GM12864 (cell line): ENCODE measurements around the gene FSTL4.
A peak's percentile ranks its signal among the peaks of the same experiment; 100 is the strongest.

ENCODE experiments used
- DNase-seq: peaks from one replicate; pipeline ENCODE4 v3.0.0-alpha.2; 2011; ENCODE audit warnings: low read depth
- H3K4me3 ChIP-seq: 2 replicates; pipeline ENCODE4 v1.5.1; 2011; ENCODE audit warnings: mild to moderate bottlenecking, low read depth, low read length, control low read depth
- TF ChIP-seq, protein P1 (sequence below): IDR thresholded peaks from 2 replicates; pipeline ENCODE4 v1.5.1; 2011; ENCODE audit warnings: low read depth, mild to moderate bottlenecking, moderate library complexity, low read length, control low read depth, inconsistent platforms; ENCODE audit errors: missing control alignments

FSTL4 gene

DNA sequence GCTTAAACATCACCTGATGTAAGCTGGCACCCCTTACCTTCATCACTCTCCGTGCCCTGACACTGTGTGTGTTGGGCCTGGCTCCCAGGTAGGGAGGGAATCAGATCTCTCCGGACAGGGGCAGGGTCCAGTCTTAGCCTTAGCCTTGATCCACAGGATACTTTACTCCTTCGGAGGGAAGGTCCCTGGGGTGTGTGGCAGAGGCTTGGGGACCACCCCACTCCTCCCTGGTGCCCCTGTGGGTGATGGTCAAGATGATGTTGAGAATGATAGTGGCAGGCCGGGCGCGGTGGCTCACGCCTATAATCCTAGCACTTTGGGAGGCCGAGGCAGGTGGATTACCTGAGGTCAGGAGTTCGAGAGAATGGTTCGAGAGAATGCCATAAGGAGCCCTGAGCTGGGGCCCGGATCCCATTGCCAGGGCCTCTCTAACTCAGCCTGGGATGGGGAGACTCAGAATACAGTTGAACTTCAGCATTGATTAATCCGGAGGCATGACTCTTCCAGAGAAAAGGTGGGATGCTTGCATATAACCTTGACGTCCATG, 291.0 kb downstream of the FSTL4 start:
- no peak overlapping the region for H3K4me3 ChIP-seq
- DNase-seq: no peak
- TF ChIP-seq, protein P1, sequence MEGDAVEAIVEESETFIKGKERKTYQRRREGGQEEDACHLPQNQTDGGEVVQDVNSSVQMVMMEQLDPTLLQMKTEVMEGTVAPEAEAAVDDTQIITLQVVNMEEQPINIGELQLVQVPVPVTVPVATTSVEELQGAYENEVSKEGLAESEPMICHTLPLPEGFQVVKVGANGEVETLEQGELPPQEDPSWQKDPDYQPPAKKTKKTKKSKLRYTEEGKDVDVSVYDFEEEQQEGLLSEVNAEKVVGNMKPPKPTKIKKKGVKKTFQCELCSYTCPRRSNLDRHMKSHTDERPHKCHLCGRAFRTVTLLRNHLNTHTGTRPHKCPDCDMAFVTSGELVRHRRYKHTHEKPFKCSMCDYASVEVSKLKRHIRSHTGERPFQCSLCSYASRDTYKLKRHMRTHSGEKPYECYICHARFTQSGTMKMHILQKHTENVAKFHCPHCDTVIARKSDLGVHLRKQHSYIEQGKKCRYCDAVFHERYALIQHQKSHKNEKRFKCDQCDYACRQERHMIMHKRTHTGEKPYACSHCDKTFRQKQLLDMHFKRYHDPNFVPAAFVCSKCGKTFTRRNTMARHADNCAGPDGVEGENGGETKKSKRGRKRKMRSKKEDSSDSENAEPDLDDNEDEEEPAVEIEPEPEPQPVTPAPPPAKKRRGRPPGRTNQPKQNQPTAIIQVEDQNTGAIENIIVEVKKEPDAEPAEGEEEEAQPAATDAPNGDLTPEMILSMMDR: no peak

DNA sequence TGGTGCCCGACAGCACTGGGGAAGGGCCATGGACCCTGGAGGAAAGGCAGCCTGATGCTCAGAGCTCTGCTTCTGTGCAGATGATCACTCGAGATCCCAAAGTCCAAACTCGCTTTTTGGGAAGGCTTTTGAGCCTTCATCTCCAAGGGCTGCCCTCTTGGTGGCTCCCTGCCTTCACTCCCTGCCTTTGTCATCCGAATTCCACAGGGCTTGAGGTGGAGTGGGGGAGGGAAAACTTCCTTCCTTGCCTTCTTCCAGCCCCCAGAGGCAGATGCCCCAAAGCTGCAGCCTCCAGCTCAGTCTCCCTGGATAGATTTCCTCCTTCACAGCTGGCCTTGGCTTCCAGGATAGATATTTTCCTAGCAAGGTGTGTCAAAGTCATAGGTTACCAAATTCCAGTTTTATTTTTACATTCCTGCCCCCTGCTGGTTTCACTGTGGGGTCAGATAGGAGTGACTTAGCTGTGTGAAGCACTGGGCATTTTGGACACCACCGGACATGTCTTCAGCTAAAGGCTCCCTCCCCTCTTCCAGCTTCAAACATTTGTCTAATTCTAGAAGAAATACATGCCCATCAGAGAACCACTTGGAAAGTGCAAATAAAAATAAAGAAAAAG, 292.3 kb downstream of the FSTL4 start:
- no peak overlapping the region for H3K4me3 ChIP-seq
- no peak for DNase-seq
- TF ChIP-seq, protein P1: peak; percentile 29

DNA sequence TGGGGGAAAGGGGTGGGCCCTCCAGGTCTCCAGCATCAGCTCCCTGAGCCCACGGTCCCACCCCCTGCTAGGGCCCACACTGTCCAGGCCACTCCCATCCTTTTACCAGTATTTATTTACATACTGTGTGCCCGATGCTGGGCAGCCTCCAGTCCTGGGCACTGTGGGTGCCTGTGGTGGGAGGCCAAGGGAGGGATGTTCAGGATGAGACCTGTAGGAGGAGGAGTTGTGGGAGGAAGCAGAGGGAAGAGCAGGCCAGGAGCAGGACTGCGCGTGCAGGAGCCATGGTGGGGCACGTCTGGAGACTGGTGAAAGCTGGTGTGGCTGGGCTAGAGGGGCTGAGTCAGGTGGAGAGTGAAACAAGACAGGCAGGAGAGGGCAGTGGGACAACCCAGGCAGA, 293.1 kb downstream of the FSTL4 start:
- TF ChIP-seq, protein P1: no peak
- no peak overlapping the region for H3K4me3 ChIP-seq
- DNase-seq: no peak

- DNase-seq: no peak
- TF ChIP-seq, protein P1: peak; percentile 11
- H3K4me3 ChIP-seq: no peak overlapping the region
Measured at GRCh38 chr5:133317558-133317957, 294.8 kb downstream of the FSTL4 start.

GRCh38 chr5:133316346-133317343, 295.7 kb downstream of the FSTL4 start:
- H3K4me3 ChIP-seq: no peak overlapping the region
- TF ChIP-seq, protein P1: peak; percentile 52
- no peak for DNase-seq

DNA sequence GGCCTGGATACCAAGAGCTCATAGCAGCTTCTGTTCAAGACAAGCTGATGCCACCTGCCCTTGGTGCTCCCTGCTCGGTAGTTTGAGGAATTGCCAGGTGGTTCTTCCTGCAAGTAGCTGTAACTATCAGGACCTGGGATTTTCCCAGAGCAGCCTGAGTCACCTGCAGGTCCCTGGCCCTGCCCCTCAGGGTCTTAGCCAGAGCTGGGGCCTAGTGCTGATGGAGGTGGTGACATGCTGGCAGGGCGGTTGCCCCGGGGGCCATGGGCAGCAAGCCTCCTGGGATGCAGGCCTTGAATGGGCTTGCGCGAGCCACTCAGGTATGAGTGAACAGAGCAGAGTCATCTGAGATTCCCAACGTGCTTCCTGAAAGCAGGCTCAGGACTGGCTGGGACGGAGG, 298.3 kb downstream of the FSTL4 start:
- TF ChIP-seq, protein P1: no peak
- DNase-seq: no peak

More for the DNA sequence above, 298.3 kb downstream of the FSTL4 start:
- no peak overlapping the region for H3K4me3 ChIP-seq
